IMR-90 (cell line): ENCODE data around the gene CCDC171. TPM values are rescaled to one million over a fixed set of nuclear protein-coding genes. Genes with fewer than 3 reads are reported as not detected.

Experiments used
- ATAC-seq: fragments of 200-7000 bp; cut with Tn5 transposase; 2 replicates; pipeline ENCODE4 v1.9.1; 2020; ENCODE audit warnings: low read depth, mild to moderate bottlenecking, moderate library complexity
- BruUV-seq: library from RNA; stranded (reverse); fragments of 400-500 nt; replicated peaks from 2 replicates; lab custom pipeline; 2021; lab: Mats Ljungman, UMichigan
- CTCF ChIA-PET: fragments of 300-600 bp; formaldehyde crosslinking; extraction: SDS; loops from one replicate; lab custom pipeline; 2021; ENCODE audit warnings: antibody characterized with exemption; lab: Yijun Ruan, JAX
- POLR2A ChIA-PET: fragments of 300-600 bp; sonication (Branson Sonifier 250); formaldehyde crosslinking; loops from one replicate; lab custom pipeline; 2022; ENCODE audit warnings: antibody characterized with exemption; ENCODE audit not compliant: unreplicated experiment; lab: Charles Lee
- DNase-seq: peaks from one replicate; pipeline ENCODE4 v3.0.0; 2013
- H2AFZ ChIP-seq: replicated peaks from 2 replicates; pipeline ENCODE3; 2013; ENCODE audit warnings: low read length, mild to moderate bottlenecking; ENCODE audit not compliant: poor library complexity
- H2AK5ac ChIP-seq: 2 replicates; pipeline ENCODE4 v1.6.1; 2013; ENCODE audit warnings: low read depth, low read length, inconsistent platforms
- H2AK9ac ChIP-seq: replicated peaks from 2 replicates; pipeline ENCODE3; 2013; ENCODE audit warnings: mild to moderate bottlenecking, low read depth, low read length, moderate library complexity; ENCODE audit not compliant: poor library complexity
- H2BK120ac ChIP-seq: 2 replicates; pipeline ENCODE4 v1.6.1; 2013; ENCODE audit warnings: low read depth, low read length, inconsistent platforms
- H2BK15ac ChIP-seq: 3 replicates; pipeline ENCODE4 v1.6.1; 2013; ENCODE audit warnings: low read depth, low read length, inconsistent platforms
- H2BK20ac ChIP-seq: 2 replicates; pipeline ENCODE4 v1.6.1; 2013; ENCODE audit warnings: low read depth, mild to moderate bottlenecking, inconsistent platforms, low read length, moderate library complexity
- H2BK5ac ChIP-seq: 2 replicates; pipeline ENCODE4 v1.6.1; 2013; ENCODE audit warnings: mild to moderate bottlenecking, low read depth, low read length, inconsistent platforms; ENCODE audit not compliant: poor library complexity, severe bottlenecking
- H3K14ac ChIP-seq: replicated peaks from 2 replicates; pipeline ENCODE4 v1.6.1; 2013; ENCODE audit warnings: low read depth, low read length, inconsistent platforms
- H3K18ac ChIP-seq: 2 replicates; pipeline ENCODE4 v1.6.1; 2013; ENCODE audit warnings: low read depth, low read length, control low read depth
- H3K23ac ChIP-seq: 2 replicates; pipeline ENCODE4 v1.6.1; 2013; ENCODE audit warnings: low read depth, low read length, inconsistent platforms
- H3K27ac ChIP-seq: 2 replicates; pipeline ENCODE4 v1.5.1; 2013; ENCODE audit warnings: mild to moderate bottlenecking, control low read depth, low read length; ENCODE audit not compliant: insufficient read depth
- H3K27me3 ChIP-seq: 2 replicates; pipeline ENCODE4 v1.6.1; 2013; ENCODE audit warnings: low read length; ENCODE audit not compliant: control insufficient read depth, insufficient read depth
- H3K36me3 ChIP-seq: 2 replicates; pipeline ENCODE4 v1.6.1; 2013; ENCODE audit warnings: low read length, mixed read lengths; ENCODE audit not compliant: control insufficient read depth, insufficient read depth
- H3K4ac ChIP-seq: 2 replicates; pipeline ENCODE4 v1.6.1; 2013; ENCODE audit warnings: low read depth, low read length, inconsistent platforms
- H3K4me1 ChIP-seq: 2 replicates; pipeline ENCODE4 v1.6.1; 2013; ENCODE audit warnings: low read length, mixed read lengths; ENCODE audit not compliant: control insufficient read depth, insufficient read depth
- H3K4me2 ChIP-seq: 2 replicates; pipeline ENCODE4 v1.6.1; 2013; ENCODE audit warnings: low read depth, mild to moderate bottlenecking, control low read depth, low read length, moderate library complexity
- H3K4me3 ChIP-seq: 2 replicates; pipeline ENCODE4 v1.5.1; 2013; ENCODE audit warnings: low read depth, mild to moderate bottlenecking, control low read depth, low read length, moderate library complexity; ENCODE audit not compliant: insufficient read depth
- H3K56ac ChIP-seq: 2 replicates; pipeline ENCODE4 v1.6.1; 2013; ENCODE audit warnings: low read length, inconsistent platforms; ENCODE audit not compliant: insufficient read depth; ENCODE audit errors: extremely low read depth
- H3K79me1 ChIP-seq, 2 experiments: 2 replicates each; pipeline ENCODE4 v1.6.1; 2013; ENCODE audit warnings: low read length in 2 of 2, inconsistent platforms in 1 of 2, low read depth in 1 of 2
- H3K9ac ChIP-seq: 2 replicates; pipeline ENCODE4 v1.6.1; 2013; ENCODE audit warnings: low read depth, low read length, control low read depth
- H3K9me1 ChIP-seq: 2 replicates; pipeline ENCODE4 v1.6.1; 2013; ENCODE audit warnings: low read length, inconsistent platforms; ENCODE audit not compliant: insufficient read depth
- H3K9me3 ChIP-seq: 2 replicates; pipeline ENCODE4 v1.6.1; 2013; ENCODE audit warnings: low read length; ENCODE audit not compliant: control insufficient read depth, insufficient read depth
- H4K20me1 ChIP-seq: 2 replicates; pipeline ENCODE4 v1.6.1; 2013; ENCODE audit warnings: low read length, inconsistent platforms; ENCODE audit not compliant: insufficient read depth
- H4K5ac ChIP-seq: 2 replicates; pipeline ENCODE4 v1.6.1; 2013; ENCODE audit warnings: mild to moderate bottlenecking, low read depth, low read length, control low read depth
- H4K8ac ChIP-seq, 2 experiments: 2 replicates each; pipeline ENCODE4 v1.6.1; 2013; ENCODE audit warnings: low read depth in 2 of 2, low read length in 2 of 2, control low read depth in 1 of 2, inconsistent platforms in 1 of 2
- H4K91ac ChIP-seq: 2 replicates; pipeline ENCODE4 v1.6.1; 2013; ENCODE audit warnings: low read depth, low read length, inconsistent platforms; ENCODE audit not compliant: insufficient read depth
- POLR2A ChIP-seq: IDR thresholded peaks from 2 replicates; pipeline ENCODE4 v1.6.1; 2012; ENCODE audit warnings: mild to moderate bottlenecking, low read depth, low read length
- WGBS, 2 experiments: methylation state at CpG; one replicate each; pipeline versions ENCODE4 v1.1.5 to v1.1.7; 2013; ENCODE audit warnings: missing lambda C conversion rate in 2 of 2; ENCODE audit not compliant: insufficient read length in 1 of 2; ENCODE audit errors: extremely low coverage in 2 of 2; 5-methylcytosine and 5-hydroxymethylcytosine counted together
- dilution Hi-C: fragments of 300-500 bp; cut with HindIII; formaldehyde crosslinking; loops from one replicate; pipeline ENCODE4 v1.14.3; 2018; ENCODE audit warnings: low sequenced_read_pairs; ENCODE audit not compliant: unreplicated experiment
- in situ Hi-C: fragments of 300-500 bp; cut with MboI; formaldehyde crosslinking; loops from 3 replicates; pipeline ENCODE4 v1.14.3; 2019; ENCODE audit warnings: low sequenced_read_pairs, inconsistent platforms, mixed read lengths
- intact Hi-C: fragments of 100-400 bp; cut with micrococcal nuclease; formaldehyde crosslinking; loops from 2 replicates; pipeline ENCODE4 v1.10.0; 2022
- polyA plus RNA-seq, 3 experiments: library from polyadenylated mRNA; depleted of rRNA; stranded (reverse); fragments of >200 nt; gene quantifications; 2 replicates each; pipeline ENCODE4 v1.2.3, GENCODE V29; 2012; ENCODE audit warnings: low replicate concordance in 1 of 3
- total RNA-seq: library from RNA; depleted of rRNA; stranded (reverse); fragments of >200 nt; gene quantifications from 2 replicates; pipeline ENCODE4 v1.2.3, GENCODE V29; 2012
- TF ChIP-seq, protein P1 (sequence below): conservative IDR thresholded peaks from 2 replicates; pipeline ENCODE4 v1.5.1; 2012; ENCODE audit warnings: mild to moderate bottlenecking, low read depth, low read length, improper control_type of control experiment
- TF ChIP-seq, protein P2 (sequence below): fragments of 150-350 bp; IDR thresholded peaks from 2 replicates; pipeline ENCODE4 v1.6.1; 2017; ENCODE audit warnings: mild to moderate bottlenecking, antibody characterized with exemption, low read length, low read depth

CCDC171 gene
- total and polyA plus RNA-seq, 2 of the 4 experiments (the other 2 are of a cell fraction): 0.63 to 2.2 TPM

DNA sequence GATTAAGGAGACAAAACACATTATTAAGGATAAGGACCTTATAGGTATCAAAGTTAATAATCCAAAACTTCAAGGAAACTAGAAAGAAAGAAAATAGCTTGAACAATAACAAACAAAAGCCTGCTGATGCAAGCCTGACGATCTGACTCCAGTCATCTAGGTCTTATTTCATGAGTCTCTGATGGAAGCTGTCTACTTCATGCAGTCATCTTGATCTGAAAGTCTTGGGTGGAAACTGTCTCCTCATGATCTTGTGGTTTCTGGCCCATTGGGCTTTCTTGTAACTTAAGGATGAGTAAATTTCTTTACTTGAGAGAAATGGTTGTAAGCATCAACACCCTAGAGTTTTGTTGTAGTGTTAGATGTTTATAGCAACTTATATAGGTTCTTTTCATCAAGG is 21.5 kb upstream of the CCDC171 start:
- intact Hi-C loops (no loop called here), dilution Hi-C loops (no loop called here), in situ Hi-C loops (no loop called here)
- TF ChIP-seq, protein P1, sequence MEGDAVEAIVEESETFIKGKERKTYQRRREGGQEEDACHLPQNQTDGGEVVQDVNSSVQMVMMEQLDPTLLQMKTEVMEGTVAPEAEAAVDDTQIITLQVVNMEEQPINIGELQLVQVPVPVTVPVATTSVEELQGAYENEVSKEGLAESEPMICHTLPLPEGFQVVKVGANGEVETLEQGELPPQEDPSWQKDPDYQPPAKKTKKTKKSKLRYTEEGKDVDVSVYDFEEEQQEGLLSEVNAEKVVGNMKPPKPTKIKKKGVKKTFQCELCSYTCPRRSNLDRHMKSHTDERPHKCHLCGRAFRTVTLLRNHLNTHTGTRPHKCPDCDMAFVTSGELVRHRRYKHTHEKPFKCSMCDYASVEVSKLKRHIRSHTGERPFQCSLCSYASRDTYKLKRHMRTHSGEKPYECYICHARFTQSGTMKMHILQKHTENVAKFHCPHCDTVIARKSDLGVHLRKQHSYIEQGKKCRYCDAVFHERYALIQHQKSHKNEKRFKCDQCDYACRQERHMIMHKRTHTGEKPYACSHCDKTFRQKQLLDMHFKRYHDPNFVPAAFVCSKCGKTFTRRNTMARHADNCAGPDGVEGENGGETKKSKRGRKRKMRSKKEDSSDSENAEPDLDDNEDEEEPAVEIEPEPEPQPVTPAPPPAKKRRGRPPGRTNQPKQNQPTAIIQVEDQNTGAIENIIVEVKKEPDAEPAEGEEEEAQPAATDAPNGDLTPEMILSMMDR: no peak
- TF ChIP-seq, protein P2, sequence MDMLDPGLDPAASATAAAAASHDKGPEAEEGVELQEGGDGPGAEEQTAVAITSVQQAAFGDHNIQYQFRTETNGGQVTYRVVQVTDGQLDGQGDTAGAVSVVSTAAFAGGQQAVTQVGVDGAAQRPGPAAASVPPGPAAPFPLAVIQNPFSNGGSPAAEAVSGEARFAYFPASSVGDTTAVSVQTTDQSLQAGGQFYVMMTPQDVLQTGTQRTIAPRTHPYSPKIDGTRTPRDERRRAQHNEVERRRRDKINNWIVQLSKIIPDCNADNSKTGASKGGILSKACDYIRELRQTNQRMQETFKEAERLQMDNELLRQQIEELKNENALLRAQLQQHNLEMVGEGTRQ: no peak
- TF ChIP-seq POLR2A: no peak
- Histone ChIP-seq H2AK9ac (no peak overlapping the region), H2BK5ac (no peak overlapping the region), H2AFZ (no peak overlapping the region), H3K14ac (no peak overlapping the region), H2BK20ac (no peak overlapping the region), H3K4me1 (no peaks in the 10 kb centered on the region), H3K27me3 (no peaks in the 10 kb centered on the region), H2AK5ac (no peak overlapping the region), H3K27ac (no peak overlapping the region), H3K36me3 (no peaks in the 10 kb centered on the region), H4K20me1 (no peaks in the 10 kb centered on the region), H3K18ac (no peak overlapping the region), H2BK15ac (no peak overlapping the region), H4K8ac (no peak overlapping the region), H3K4me3 (no peak overlapping the region), H3K9me1 (no peaks in the 10 kb centered on the region), H3K9ac (no peak overlapping the region), H3K4me2 (no peak overlapping the region), H4K91ac (no peak overlapping the region), H2BK120ac (no peak overlapping the region), H4K5ac (no peak overlapping the region), H3K79me1 (no peaks in the 10 kb centered on the region), H3K56ac (no peak overlapping the region), H3K23ac (no peak overlapping the region), H3K9me3 (no peaks in the 10 kb centered on the region), H3K4ac (no peak overlapping the region)
- POLR2A ChIA-PET: no interaction called here
- CTCF ChIA-PET: no interaction called here
- DNase-seq (no peak), ATAC-seq (no peak)
- WGBS, 2 experiments: no CpG with 5 or more reads among the region's 1 CpG
- no TSS peak for BruUV-seq
